BJ (cell line): Measurements from ENCODE around the gene NAP1L5. TPM values are rescaled to one million over a fixed set of nuclear protein-coding genes. Genes with fewer than 3 reads are reported as not detected.

Source experiments
- CTCF ChIA-PET: fragments of 350-600 bp; formaldehyde crosslinking; extraction: SDS; loops from one replicate; lab custom pipeline; 2021; ENCODE audit warnings: antibody characterized with exemption, inconsistent platforms; lab: Yijun Ruan, JAX
- POLR2A ChIA-PET: fragments of 300-600 bp; sonication (Branson Sonifier 250); formaldehyde crosslinking; extraction: SDS; loops from one replicate; lab custom pipeline; 2021; ENCODE audit warnings: antibody characterized with exemption; lab: Charles Lee
- DNase-seq: peaks from one replicate; pipeline ENCODE4 v3.0.0-alpha.2; 2011; ENCODE audit warnings: low read depth
- H3K27me3 ChIP-seq: 2 replicates; pipeline ENCODE4 v1.6.0; 2011; ENCODE audit warnings: low read length; ENCODE audit not compliant: control insufficient read depth, insufficient read depth
- H3K36me3 ChIP-seq: 2 replicates; pipeline ENCODE4 v1.5.1; 2011; ENCODE audit warnings: low read length; ENCODE audit not compliant: control insufficient read depth, insufficient read depth
- H3K4me3 ChIP-seq: 2 replicates; pipeline ENCODE4 v1.5.1; 2011; ENCODE audit warnings: low read depth, mild to moderate bottlenecking, control low read depth, low read length
- CTCF ChIP-seq: IDR thresholded peaks from 2 replicates; pipeline ENCODE4 v1.5.1; 2011; ENCODE audit warnings: low read depth, mild to moderate bottlenecking, control low read depth, inconsistent platforms, low read length, moderate library complexity; ENCODE audit not compliant: insufficient read depth
- polyA plus RNA-seq: library from polyadenylated mRNA; depleted of rRNA; stranded (reverse); fragments of >200 nt; gene quantifications from 2 replicates; pipeline ENCODE4 v1.2.3, GENCODE V29; 2011

Gene NAP1L5
- polyA plus RNA-seq, 1 experiment = 2.2 TPM

GRCh38 chr4:88659890-88660208, 37.8 kb downstream of the NAP1L5 start:
- POLR2A ChIA-PET = no interaction called here
- CTCF ChIA-PET = interaction anchor here (0.6 to 1.4 kb wide), 13 partner anchors 10 to 1235 kb away, joined by 3 to 16 read pairs (median 5); partner anchors contain the start of gene PYURF
- no peak for TF ChIP-seq CTCF

GRCh38 chr4:88659055-88659889, 38.4 kb downstream of the NAP1L5 start:
- no peaks in the 10 kb centered on the region for H3K27me3 ChIP-seq
- POLR2A ChIA-PET = no interaction called here
- peak; percentile 64 for TF ChIP-seq CTCF
- CTCF ChIA-PET = interaction anchor here (0.6 to 1.4 kb wide), 17 partner anchors 9 to 1234 kb away, joined by 3 to 16 read pairs (median 4); partner anchors contain the start of gene PYURF
- no peak overlapping the region for H3K4me3 ChIP-seq
- H3K36me3 ChIP-seq = no peaks in the 10 kb centered on the region
- no peak for DNase-seq

More at GRCh38 chr4:88659890-88660208, 37.8 kb downstream of the NAP1L5 start:
- no peak for DNase-seq
- H3K36me3 ChIP-seq = no peaks in the 10 kb centered on the region
- H3K27me3 ChIP-seq = no peaks in the 10 kb centered on the region
- no peak overlapping the region for H3K4me3 ChIP-seq

- Histone ChIP-seq H3K27me3 (no peaks in the 10 kb centered on the region), H3K4me3 (no peak overlapping the region), H3K36me3 (peaks cover 1% of the 10 kb centered on the region; the same call in 1 of the 2 replicates)
- TF ChIP-seq CTCF = no peak
- POLR2A ChIA-PET = no interaction called here
- DNase-seq = no peak
- CTCF ChIA-PET = interaction anchor here (2.3 kb wide), 1 partner anchor 116 kb away, joined by 6 read pairs; no protein-coding TSS in a partner anchor
These were observed 42.4 kb downstream of the NAP1L5 start for GRCh38 chr4:88655226-88655625.

- DNase-seq = no peak
- Histone ChIP-seq H3K36me3 (peaks cover 1% of the 10 kb centered on the region; the same call in 1 of the 2 replicates), H3K4me3 (no peak overlapping the region), H3K27me3 (no peaks in the 10 kb centered on the region)
- ChIA-PET CTCF (interaction anchor here (2.6 kb wide), 1 partner anchor 114 kb away, joined by 9 read pairs; no protein-coding TSS in a partner anchor), POLR2A (no interaction called here)
- TF ChIP-seq CTCF = no peak
These were observed 44.2 kb downstream of the NAP1L5 start for GRCh38 chr4:88653371-88653946.

- no peak for DNase-seq
- TF ChIP-seq CTCF = no peak
- Histone ChIP-seq H3K4me3 (no peak overlapping the region), H3K27me3 (no peaks in the 10 kb centered on the region), H3K36me3 (peaks cover 1% of the 10 kb centered on the region; the same call in 1 of the 2 replicates)
- CTCF ChIA-PET = interaction anchor here (1.5 to 2.4 kb wide), 3 partner anchors 10 to 110 kb away, joined by 4 to 12 read pairs (median 5); no protein-coding TSS in a partner anchor
- POLR2A ChIA-PET = no interaction called here
These were observed 47.9 kb downstream of the NAP1L5 start for GRCh38 chr4:88649716-88650115.
